BE2C (cell line): ENCODE data around the gene SPECC1L.
"Not testable (repeated sequence)": the region's sequence is repeated elsewhere in the genome, so short reads cannot be mapped to it uniquely, and the experiment has no call there.

Source experiments
- DNase-seq: peaks from one replicate; pipeline ENCODE4 v3.0.0-alpha.2; 2020
- H3K27me3 ChIP-seq: fragments of 250-450 bp; sonication (Bioruptor Pico); 2 replicates; pipeline ENCODE4 v1.5.1; 2020; ENCODE audit warnings: mild to moderate bottlenecking
- H3K36me3 ChIP-seq: fragments of 250-450 bp; sonication (Bioruptor Pico); 2 replicates; pipeline ENCODE4 v1.5.1; 2020; ENCODE audit warnings: mild to moderate bottlenecking
- H3K4me1 ChIP-seq: fragments of 250-450 bp; sonication (Bioruptor Pico); 2 replicates; pipeline ENCODE4 v1.5.1; 2020
- H3K4me3 ChIP-seq: 2 replicates; pipeline ENCODE4 v1.5.1; 2011; ENCODE audit warnings: low read depth, low read length
- H3K9me3 ChIP-seq: fragments of 250-450 bp; sonication (Bioruptor Pico); 2 replicates; pipeline ENCODE4 v1.5.1; 2020
- TF ChIP-seq, protein P1 (sequence below): IDR thresholded peaks from 2 replicates; pipeline ENCODE4 v1.5.1; 2012; ENCODE audit warnings: mild to moderate bottlenecking, low read depth, low read length

SPECC1L gene

DNA sequence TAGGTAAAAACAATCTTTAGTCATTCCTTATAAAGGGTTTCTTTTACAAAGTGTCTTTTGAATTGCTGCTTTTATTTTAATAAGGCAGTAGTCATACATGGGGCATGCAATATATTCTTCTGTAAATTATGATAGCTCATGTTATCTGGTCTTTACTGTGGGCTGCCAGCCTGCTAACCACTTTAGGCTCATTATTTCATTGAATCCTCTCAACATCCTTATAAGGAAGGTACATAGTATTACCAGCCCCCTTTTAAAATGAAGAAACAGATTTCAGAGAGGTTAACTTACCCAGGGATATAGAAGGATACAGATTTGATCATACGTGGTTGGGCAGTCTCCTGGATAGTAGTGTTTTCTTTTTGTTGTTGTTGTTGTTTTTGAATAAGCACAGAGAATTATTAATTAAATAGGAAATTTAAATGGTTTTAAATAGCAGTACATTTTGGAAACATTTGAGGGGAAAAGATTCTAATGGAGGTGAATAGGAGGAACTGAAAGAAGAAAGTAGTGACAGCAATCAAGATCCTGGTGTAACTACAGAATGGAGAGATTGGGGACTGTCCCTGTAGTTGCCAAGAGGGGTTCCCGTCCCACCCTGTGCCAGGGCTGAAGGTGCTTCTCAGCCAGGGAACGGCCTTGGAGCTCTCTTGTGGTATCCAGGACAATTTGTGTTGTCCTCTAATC is 21.0 kb downstream of the SPECC1L start:
- Histone ChIP-seq H3K4me3 (no peak overlapping the region), H3K27me3 (no peaks in the 10 kb centered on the region), H3K9me3 (no peaks in the 10 kb centered on the region), H3K4me1 (peaks cover 31% of the 10 kb centered on the region), H3K36me3 (0 out of 2 replicates have a peak, but pooled peaks cover under 1% of the 10 kb centered on the region)
- TF ChIP-seq, protein P1, sequence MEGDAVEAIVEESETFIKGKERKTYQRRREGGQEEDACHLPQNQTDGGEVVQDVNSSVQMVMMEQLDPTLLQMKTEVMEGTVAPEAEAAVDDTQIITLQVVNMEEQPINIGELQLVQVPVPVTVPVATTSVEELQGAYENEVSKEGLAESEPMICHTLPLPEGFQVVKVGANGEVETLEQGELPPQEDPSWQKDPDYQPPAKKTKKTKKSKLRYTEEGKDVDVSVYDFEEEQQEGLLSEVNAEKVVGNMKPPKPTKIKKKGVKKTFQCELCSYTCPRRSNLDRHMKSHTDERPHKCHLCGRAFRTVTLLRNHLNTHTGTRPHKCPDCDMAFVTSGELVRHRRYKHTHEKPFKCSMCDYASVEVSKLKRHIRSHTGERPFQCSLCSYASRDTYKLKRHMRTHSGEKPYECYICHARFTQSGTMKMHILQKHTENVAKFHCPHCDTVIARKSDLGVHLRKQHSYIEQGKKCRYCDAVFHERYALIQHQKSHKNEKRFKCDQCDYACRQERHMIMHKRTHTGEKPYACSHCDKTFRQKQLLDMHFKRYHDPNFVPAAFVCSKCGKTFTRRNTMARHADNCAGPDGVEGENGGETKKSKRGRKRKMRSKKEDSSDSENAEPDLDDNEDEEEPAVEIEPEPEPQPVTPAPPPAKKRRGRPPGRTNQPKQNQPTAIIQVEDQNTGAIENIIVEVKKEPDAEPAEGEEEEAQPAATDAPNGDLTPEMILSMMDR = no peak
- DNase-seq = no peak

DNA sequence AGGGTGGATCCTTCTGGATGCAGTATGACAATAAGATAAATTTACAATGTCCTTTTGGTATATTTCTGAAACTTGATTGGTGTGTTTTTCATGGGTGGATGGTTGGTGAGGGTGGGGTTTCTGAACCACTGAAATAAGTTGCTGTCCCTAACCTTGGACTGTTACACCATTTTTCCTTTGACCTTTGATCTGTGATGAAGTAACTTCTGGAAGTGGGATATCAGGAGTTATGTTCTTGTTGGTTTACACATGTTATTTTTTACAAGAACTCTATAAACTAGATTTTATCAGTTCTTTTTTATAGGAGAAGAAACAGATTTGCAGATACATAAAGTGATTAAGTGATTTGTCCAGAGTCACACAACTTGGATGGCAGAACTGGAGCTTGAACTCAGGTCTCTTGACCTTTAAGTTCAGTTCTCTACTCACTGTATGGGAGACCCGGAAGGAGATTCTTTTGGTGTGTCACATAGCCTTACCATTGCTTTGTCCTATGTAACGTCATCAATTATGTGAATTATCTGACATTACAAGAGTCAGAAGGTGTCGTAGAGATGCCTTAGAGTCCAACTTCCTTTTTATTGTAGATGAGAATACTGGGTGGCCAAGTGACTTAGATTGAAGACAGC is 21.7 kb downstream of the SPECC1L start:
- not testable (repeated sequence) for H3K4me3 ChIP-seq, H3K9me3 ChIP-seq, H3K36me3 ChIP-seq, H3K27me3 ChIP-seq, DNase-seq
- peaks cover 31% of the 10 kb centered on the region for H3K4me1 ChIP-seq

DNA sequence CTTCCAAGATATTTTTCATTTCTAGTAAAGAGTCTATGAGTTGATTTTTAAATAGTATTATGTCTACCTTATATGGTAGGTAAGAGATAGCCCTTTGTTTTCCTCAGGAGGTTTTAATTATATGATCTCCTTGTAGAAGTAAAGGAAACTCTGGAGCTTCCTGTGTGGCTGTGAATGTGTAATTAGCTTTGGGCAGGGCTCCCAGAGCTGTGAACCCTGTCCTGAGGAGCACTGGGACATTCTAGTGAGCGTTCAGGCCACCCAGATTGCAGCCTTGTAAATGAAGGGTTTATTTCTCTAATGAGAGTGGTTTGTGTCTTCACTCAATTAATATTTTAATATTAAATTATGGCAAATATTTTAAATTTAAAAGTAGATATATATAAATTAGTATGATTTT is 24.3 kb downstream of the SPECC1L start:
- peaks cover 21% of the 10 kb centered on the region for H3K4me1 ChIP-seq
- H3K27me3 ChIP-seq, DNase-seq, H3K36me3 ChIP-seq, H3K4me3 ChIP-seq, H3K9me3 ChIP-seq: not testable (repeated sequence)

DNA sequence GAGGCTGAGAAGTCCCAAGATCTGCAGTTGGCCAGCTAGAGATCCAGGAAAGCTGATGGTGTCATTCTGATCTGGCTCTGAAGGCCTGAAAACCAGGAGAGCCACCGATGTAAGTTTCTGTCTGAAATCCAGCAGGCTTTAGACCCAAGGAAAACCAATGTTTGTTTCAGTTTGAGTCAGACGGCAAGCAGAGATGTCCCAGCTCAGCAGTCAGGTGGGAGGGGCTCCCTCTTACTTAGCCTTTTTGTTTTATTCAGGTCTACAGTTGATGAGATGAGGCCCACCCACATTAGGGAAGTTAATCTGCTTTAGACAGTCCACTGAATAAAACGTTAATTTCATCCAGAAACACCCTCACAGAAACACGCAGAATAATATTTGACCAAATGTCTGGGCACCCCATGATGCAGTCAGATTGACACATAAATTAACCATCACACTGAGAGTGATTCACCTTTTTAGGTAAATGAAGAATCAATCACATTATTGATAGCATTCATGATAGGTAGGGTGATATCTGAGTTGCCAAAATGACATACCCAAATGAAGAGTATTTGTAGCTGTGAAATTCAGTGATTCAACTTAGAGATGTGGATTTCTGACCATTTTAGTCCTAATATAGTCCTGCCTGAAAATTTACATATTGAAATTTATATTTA is 28.0 kb downstream of the SPECC1L start:
- not testable (repeated sequence) for DNase-seq, H3K9me3 ChIP-seq, H3K4me3 ChIP-seq, H3K27me3 ChIP-seq, H3K4me1 ChIP-seq
- H3K36me3 ChIP-seq = peaks cover 23% of the 10 kb centered on the region

DNA sequence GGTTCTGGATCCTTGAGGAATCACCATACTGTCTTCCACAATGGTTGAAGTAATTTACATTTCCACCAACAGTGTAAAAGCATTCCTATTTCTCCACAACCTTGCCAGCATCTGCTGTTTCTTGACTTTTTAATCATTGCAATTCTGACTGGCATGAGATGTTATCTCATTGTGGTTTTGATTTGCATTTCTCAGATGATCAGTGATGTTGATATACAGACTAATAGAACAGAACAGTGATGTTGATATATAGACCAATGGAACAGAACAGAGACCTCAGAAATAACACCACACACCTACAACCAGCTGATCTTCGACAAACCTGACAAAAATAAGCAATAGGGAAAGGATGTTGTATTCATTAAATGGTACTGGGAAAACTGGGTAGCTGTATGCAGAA is 29.9 kb downstream of the SPECC1L start:
- peaks cover 40% of the 10 kb centered on the region for H3K36me3 ChIP-seq
- H3K4me1 ChIP-seq, H3K4me3 ChIP-seq, H3K9me3 ChIP-seq, H3K27me3 ChIP-seq, DNase-seq: not testable (repeated sequence)

DNA sequence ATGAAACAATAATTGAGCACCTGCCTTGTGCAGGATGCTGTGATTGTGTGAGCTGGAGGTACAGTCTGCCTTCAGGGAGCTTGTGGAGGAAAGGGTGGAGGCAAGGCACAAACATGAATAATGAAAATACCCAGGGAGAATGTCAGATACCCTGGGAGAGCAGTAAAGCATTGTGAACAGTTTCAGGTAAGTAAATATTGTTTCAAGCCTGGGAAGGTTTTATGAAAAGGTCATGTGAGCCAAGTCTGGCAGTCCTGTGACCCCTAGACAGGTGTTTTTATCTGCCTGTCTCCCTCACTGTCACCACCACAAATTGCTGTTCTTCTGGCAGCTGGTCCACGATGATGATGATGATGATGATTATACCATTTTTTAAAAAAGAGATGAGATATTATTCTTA is 32.0 kb downstream of the SPECC1L start:
- DNase-seq = no peak
- TF ChIP-seq, protein P1 = no peak

DNA sequence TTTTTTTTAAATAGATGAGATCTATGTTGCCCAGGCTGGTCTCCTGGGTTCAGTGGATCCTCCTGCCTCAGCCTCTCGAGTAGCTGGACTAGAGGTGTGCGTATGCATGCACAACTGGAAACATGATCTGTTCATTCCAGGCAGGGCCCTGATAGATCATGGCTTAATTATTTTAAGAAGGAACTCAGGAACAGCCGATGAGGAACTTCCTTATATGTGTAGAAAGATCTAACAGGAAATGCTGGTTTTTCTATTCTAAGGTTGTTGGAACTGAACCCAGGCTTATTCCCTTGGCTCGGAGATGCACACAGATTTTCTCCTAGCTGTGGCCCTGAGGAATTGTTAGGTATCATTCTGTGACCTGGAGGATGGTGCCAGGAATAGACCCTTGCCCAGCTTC is 32.4 kb downstream of the SPECC1L start:
- H3K36me3 ChIP-seq = peaks cover 53% of the 10 kb centered on the region
- TF ChIP-seq, protein P1 = no peak

More for the DNA sequence above, 32.0 kb downstream of the SPECC1L start:
- H3K27me3 ChIP-seq = no peaks in the 10 kb centered on the region
- peaks cover 53% of the 10 kb centered on the region for H3K36me3 ChIP-seq
- no peaks in the 10 kb centered on the region for H3K9me3 ChIP-seq
- peaks cover 5% of the 10 kb centered on the region; the same call in 1 of the 2 replicates for H3K4me1 ChIP-seq
- H3K4me3 ChIP-seq = no peak overlapping the region

DNA sequence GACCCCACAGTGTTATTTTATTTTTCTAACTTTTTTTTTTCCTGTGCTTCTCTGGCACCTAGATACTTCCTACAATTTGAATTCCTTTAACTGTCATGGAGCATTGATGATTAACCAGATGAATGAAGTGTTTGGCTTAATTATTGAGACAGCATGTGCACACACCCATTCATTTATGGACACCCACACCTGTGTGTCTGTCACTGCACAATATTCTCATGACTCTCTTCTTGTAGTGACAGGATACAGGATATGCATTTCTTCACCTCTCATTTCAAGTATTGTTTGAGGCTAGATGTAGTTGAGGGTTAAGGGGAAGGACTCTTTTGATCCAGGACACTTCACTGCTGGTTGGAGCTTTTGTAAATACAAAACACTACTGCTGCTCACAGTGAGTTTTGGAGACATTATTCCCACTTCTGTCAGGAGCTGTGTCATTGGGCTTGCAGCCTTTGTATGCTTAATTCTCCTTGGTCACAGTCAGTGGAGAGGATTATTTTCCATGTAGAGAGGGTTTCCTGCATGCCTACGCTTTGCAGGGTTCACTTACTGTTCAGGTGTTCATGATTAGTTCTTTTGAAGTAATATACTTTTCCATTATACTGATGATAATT is 33.5 kb downstream of the SPECC1L start:
- no peak for DNase-seq
- Histone ChIP-seq H3K4me3 (no peak overlapping the region), H3K36me3 (peaks cover 53% of the 10 kb centered on the region)

More for the DNA sequence above, 32.4 kb downstream of the SPECC1L start:
- Histone ChIP-seq H3K27me3 (no peaks in the 10 kb centered on the region), H3K4me3 (no peak overlapping the region), H3K9me3 (no peaks in the 10 kb centered on the region), H3K4me1 (peaks cover 5% of the 10 kb centered on the region; the same call in 1 of the 2 replicates)
- DNase-seq = no peak

More for the DNA sequence above, 33.5 kb downstream of the SPECC1L start:
- no peaks in the 10 kb centered on the region for H3K9me3 ChIP-seq
- TF ChIP-seq, protein P1 = no peak
- H3K4me1 ChIP-seq = peaks cover 5% of the 10 kb centered on the region; the same call in 1 of the 2 replicates
- H3K27me3 ChIP-seq = no peaks in the 10 kb centered on the region
